NCI-H226 (cell line): ENCODE data around the gene CHCHD1.
A peak's percentile ranks its signal among the peaks of the same experiment; 100 is the strongest.
"Not testable (repeated sequence)": the region's sequence is repeated elsewhere in the genome, so short reads cannot be mapped to it uniquely, and the experiment has no call there.

Source experiments
- DNase-seq: peaks from one replicate; pipeline ENCODE4 v3.0.0-alpha.2; 2015

Gene CHCHD1

GRCh38 chr10:73781879-73782748, at the start of gene CHCHD1:
Gene CHCHD1, plus strand, starts transcription at chr10:73782048. Its CDS starts 28 bp downstream, at chr10:73782076.
- peak; percentile 77 for DNase-seq

- no peak for DNase-seq
Observed at GRCh38 chr10:73732426-73732825, 49.4 kb upstream of the CHCHD1 start.

GRCh38 chr10:73732931-73733623, 48.8 kb upstream of the CHCHD1 start:
- no peak for DNase-seq

GRCh38 chr10:73734028-73734720, 47.7 kb upstream of the CHCHD1 start:
- no peak for DNase-seq

GRCh38 chr10:73734796-73735305, 47.0 kb upstream of the CHCHD1 start:
- DNase-seq: no peak

GRCh38 chr10:73740501-73741254, 41.2 kb upstream of the CHCHD1 start:
- not testable (repeated sequence) for DNase-seq

- no peak for DNase-seq
Observed at GRCh38 chr10:73742454-73742734, 39.5 kb upstream of the CHCHD1 start.

GRCh38 chr10:73743327-73743904, 38.4 kb upstream of the CHCHD1 start:
- no peak for DNase-seq

GRCh38 chr10:73743905-73744663, 37.8 kb upstream of the CHCHD1 start, which contains the start of gene SEC24C:
Gene SEC24C, plus strand, starts transcription at chr10:73744372. Its CDS starts 2,461 bp downstream, at chr10:73746833.
- peak; percentile 92 for DNase-seq

GRCh38 chr10:73744664-73744975, 37.2 kb upstream of the CHCHD1 start:
- DNase-seq: no peak

- DNase-seq: no peak
Observed at GRCh38 chr10:73746721-73747120, 35.1 kb upstream of the CHCHD1 start.

- no peak for DNase-seq
Observed at GRCh38 chr10:73750819-73751218, 31.0 kb upstream of the CHCHD1 start.

- DNase-seq: no peak
Observed at GRCh38 chr10:73756183-73756582, 25.7 kb upstream of the CHCHD1 start.

GRCh38 chr10:73758704-73759511, 22.9 kb upstream of the CHCHD1 start:
- no peak for DNase-seq

- no peak for DNase-seq
Observed at GRCh38 chr10:73759512-73760115, 22.2 kb upstream of the CHCHD1 start.

GRCh38 chr10:73761781-73762180, 20.1 kb upstream of the CHCHD1 start:
- no peak for DNase-seq

- DNase-seq: peak; percentile 40
Observed at GRCh38 chr10:73762915-73763314, 18.9 kb upstream of the CHCHD1 start.

GRCh38 chr10:73763343-73763742, 18.5 kb upstream of the CHCHD1 start:
- DNase-seq: no peak

GRCh38 chr10:73765066-73765465, 16.8 kb upstream of the CHCHD1 start:
- no peak for DNase-seq

GRCh38 chr10:73768881-73769280, 13.0 kb upstream of the CHCHD1 start:
- no peak for DNase-seq
